Esophagus squamous epithelium (tissue), 4 donors: ENCODE measurements around the gene C1QTNF7.

Experiments used
- CTCF ChIP-seq, 6 experiments: fragments of 450-650 bp in 4 of 6; fragments of 200-600 bp in 2 of 6; sonication (generic) in 2 of 6; IDR thresholded peaks; one replicate each; pipeline ENCODE4 v1.5.1; 2016 to 2019; ENCODE audit warnings: antibody characterized with exemption in 6 of 6, mild to moderate bottlenecking in 4 of 6, moderate library complexity in 4 of 6
- POLR2A ChIP-seq, 4 donors: fragments of 450-650 bp; IDR thresholded peaks; one replicate each; pipeline ENCODE4 v1.6.1; 2017; ENCODE audit warnings: antibody characterized with exemption in 4 of 4, mild to moderate bottlenecking in 4 of 4, moderate library complexity in 3 of 4

- TF ChIP-seq POLR2A (IDR thresholded peaks at IDR 0.05) (no peak), CTCF (IDR thresholded peaks at IDR 0.05) (no peak)
Measured at GRCh38 chr4:15414551-15415091, 13.2 kb upstream of the C1QTNF7 start.
